Thoracic aorta (tissue), 2 donors: Measurements from ENCODE around the gene GFY. TPM values are rescaled to one million over a fixed set of nuclear protein-coding genes. Genes with fewer than 3 reads are reported as not detected.
A peak's percentile ranks its signal among the peaks of the same experiment; 100 is the strongest.

Source experiments
- ATAC-seq: fragments of 150-250 bp; one replicate; pipeline ENCODE4 v1.8.0; 2017; ENCODE audit warnings: low read depth; ENCODE audit not compliant: insufficient number of reproducible peaks, low FRiP score
- DNase-seq: peaks from one replicate; pipeline ENCODE4 v3.0.0-alpha.2; 2020; ENCODE audit warnings: low spot score
- H3K27ac ChIP-seq, 2 donors: fragments of 200-600 bp; sonication (generic); 1 replicate in 1 of 2; 2 replicates in 1 of 2; pipeline ENCODE4 v1.5.1; 2016; ENCODE audit warnings: mild to moderate bottlenecking in 2 of 2, moderate library complexity in 2 of 2
- H3K27me3 ChIP-seq: fragments of 200-600 bp; sonication (generic); replicated peaks from 2 replicates; pipeline ENCODE4 v1.6.0; 2016; ENCODE audit warnings: mild to moderate bottlenecking; ENCODE audit not compliant: insufficient read depth
- H3K36me3 ChIP-seq: fragments of 200-600 bp; sonication (generic); one replicate; pipeline ENCODE4 v1.5.1; 2016
- H3K4me1 ChIP-seq, 2 donors: fragments of 200-600 bp; sonication (generic); 1 replicate in 1 of 2; 2 replicates in 1 of 2; pipeline versions ENCODE4 v1.5.1 to v1.6.0; 2016; ENCODE audit warnings: low read depth in 2 of 2, mild to moderate bottlenecking in 1 of 2; ENCODE audit not compliant: control insufficient read depth in 1 of 2
- H3K4me3 ChIP-seq: fragments of 200-600 bp; sonication (generic); 2 replicates; pipeline ENCODE4 v1.5.1; 2016; ENCODE audit warnings: mild to moderate bottlenecking
- H3K9me3 ChIP-seq: fragments of 200-600 bp; sonication (generic); 2 replicates; pipeline ENCODE4 v1.5.1; 2016
- CTCF ChIP-seq: fragments of 200-600 bp; sonication (generic); IDR thresholded peaks from one replicate; pipeline ENCODE4 v1.5.1; 2019; ENCODE audit warnings: antibody characterized with exemption
- total RNA-seq, 2 donors: library from RNA; depleted of rRNA; stranded (reverse); fragments of >200 nt; gene quantifications; one replicate each; pipeline versions ENCODE4 v1.1.0 to v1.2.3, GENCODE V29; 2016

The GFY gene
- total RNA-seq, 2 donors from 2014 or later = not detected

GRCh38 chr19:49421039-49421877 lies 3.9 kb upstream of the GFY start:
- TF ChIP-seq CTCF = no peak
- ATAC-seq (no peak), DNase-seq (no peak)
- Histone ChIP-seq H3K4me3 (peak overlapping the region; percentile 25), H3K4me1 (peaks cover 12 to 28% of the 10 kb centered on the region in 2 donors), H3K9me3 (no peaks in the 10 kb centered on the region), H3K36me3 (no peaks in the 10 kb centered on the region), H3K27ac (no peak overlapping the region), H3K27me3 (peaks cover 38% of the 10 kb centered on the region)

GRCh38 chr19:49421878-49422202 lies 3.3 kb upstream of the GFY start:
- no peak for DNase-seq
- ATAC-seq = no peak
- H3K4me1 ChIP-seq = peaks cover 12 to 28% of the 10 kb centered on the region in 2 donors
- no peak overlapping the region for H3K27ac ChIP-seq
- H3K27me3 ChIP-seq = peaks cover 44% of the 10 kb centered on the region
- H3K4me3 ChIP-seq = no peak overlapping the region
- no peaks in the 10 kb centered on the region for H3K36me3 ChIP-seq
- TF ChIP-seq CTCF = no peak
- H3K9me3 ChIP-seq = no peaks in the 10 kb centered on the region

- TF ChIP-seq CTCF = peak; percentile 30
- Histone ChIP-seq H3K36me3 (no peaks in the 10 kb centered on the region), H3K4me1 (peaks cover 12 to 28% of the 10 kb centered on the region in 2 donors), H3K9me3 (no peaks in the 10 kb centered on the region), H3K4me3 (peak overlapping the region; percentile 45), H3K27ac (no peak overlapping the region), H3K27me3 (peaks cover 51% of the 10 kb centered on the region)
- ATAC-seq (no peak), DNase-seq (no peak)
These were observed 2.6 kb upstream of the GFY start for GRCh38 chr19:49422407-49423070.

- ATAC-seq = no peak
- no peak for DNase-seq
These were observed 1.9 kb upstream of the GFY start, which contains the start of gene PTH2 for GRCh38 chr19:49423071-49423984. PTH2 (minus strand) TSS chr19:49423441; CDS start chr19:49423339, 102 bp downstream.

More at GRCh38 chr19:49423071-49423984, 1.9 kb upstream of the GFY start, which contains the start of gene PTH2:
- H3K9me3 ChIP-seq = no peaks in the 10 kb centered on the region
- H3K27me3 ChIP-seq = peaks cover 59% of the 10 kb centered on the region
- H3K36me3 ChIP-seq = no peaks in the 10 kb centered on the region
- TF ChIP-seq CTCF = no peak
- H3K27ac ChIP-seq = no peak within 1 kb of the TSS
- peak within 1 kb of the TSS; percentile 45 for H3K4me3 ChIP-seq
- peaks cover 12 to 35% of the 10 kb centered on the region in 2 donors for H3K4me1 ChIP-seq
